GM18498 (cell line): ENCODE data around the gene TRAF3.
"Not testable (repeated sequence)": the region's sequence is repeated elsewhere in the genome, so short reads cannot be mapped to it uniquely, and the experiment has no call there.

Experiments used
- ATAC-seq: cut with Tn5 transposase; IDR thresholded peaks from one replicate; pipeline ENCODE4 v1.9.1; 2021; ENCODE audit warnings: mild to moderate bottlenecking, moderate library complexity; ENCODE audit not compliant: unreplicated experiment

The TRAF3 gene

DNA sequence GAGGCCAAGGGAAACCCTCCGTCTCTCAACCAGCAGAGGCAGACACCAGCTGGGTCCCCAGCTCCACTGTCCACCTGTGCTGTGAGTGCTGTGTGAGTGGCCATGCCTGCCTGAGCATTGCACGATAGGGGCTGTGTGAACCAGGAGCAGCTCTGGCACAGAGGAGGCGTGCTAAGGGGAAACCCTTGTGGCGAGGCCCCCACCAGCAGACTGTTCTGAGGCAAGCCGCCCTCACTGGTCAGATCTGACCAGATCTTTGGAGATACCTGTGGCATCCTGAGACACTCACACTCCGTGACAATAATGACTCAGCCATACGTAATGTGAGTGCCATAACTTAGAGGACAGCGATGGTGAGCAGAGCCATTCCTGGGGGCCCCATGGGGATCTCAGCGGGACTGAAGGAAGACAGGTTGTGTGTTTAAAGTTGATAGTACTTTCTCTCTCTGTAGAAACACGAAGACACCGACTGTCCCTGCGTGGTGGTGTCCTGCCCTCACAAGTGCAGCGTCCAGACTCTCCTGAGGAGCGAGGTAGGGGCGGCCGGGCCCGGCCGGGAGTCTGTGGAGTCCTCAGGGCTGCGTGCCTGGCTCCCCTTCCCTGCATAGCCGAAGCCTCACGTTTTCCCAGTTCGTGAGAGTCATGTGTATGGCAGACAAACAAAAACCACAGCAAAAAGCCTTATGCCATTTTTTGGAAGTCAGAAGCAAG is 108.6 kb downstream of the TRAF3 start:
- no peak for ATAC-seq

GRCh38 chr14:102888748-102889147 is 111.5 kb downstream of the TRAF3 start:
- no peak for ATAC-seq

GRCh38 chr14:102889615-102890014 is 112.4 kb downstream of the TRAF3 start:
- ATAC-seq, result no peak

DNA sequence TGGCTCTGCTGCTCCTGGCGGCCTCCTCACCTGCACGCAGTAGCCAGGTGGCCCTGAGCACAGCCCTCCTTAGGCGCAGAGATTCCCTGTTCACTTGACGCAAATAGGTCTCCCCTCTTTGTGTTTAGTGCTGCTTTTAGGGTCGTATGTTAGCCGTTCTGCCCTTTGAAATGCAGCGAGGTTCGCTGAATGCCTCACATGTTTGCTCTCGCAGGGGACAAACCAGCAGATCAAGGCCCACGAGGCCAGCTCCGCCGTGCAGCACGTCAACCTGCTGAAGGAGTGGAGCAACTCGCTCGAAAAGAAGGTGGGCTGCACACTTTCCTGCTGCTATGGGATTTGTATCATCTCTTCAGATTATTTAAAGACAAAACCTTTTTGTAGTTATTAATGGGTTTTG is 113.9 kb downstream of the TRAF3 start:
- ATAC-seq, result no peak

DNA sequence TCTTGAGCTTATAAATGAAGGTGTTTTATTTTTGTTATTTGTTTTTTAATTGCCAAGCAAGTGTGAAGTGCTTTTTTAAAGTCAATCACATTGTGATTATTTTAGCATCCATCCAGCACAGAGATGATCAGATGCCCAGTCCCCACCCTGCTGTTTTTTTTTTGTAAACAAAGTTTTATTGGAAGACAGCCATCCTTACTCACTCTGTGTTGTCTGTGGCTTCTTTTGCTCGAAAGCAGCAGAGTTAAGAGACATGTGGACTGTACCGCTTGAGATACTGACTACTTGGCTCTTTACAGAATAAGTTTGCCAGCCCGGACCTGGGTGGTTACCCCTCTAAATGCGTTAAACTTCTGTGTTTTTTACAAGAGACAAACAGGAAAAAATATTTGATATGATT is 114.3 kb downstream of the TRAF3 start:
- ATAC-seq, result no peak

- ATAC-seq, result no peak
Observed at GRCh38 chr14:102892651-102893050, 115.4 kb downstream of the TRAF3 start.

GRCh38 chr14:102893452-102893851 is 116.2 kb downstream of the TRAF3 start:
- ATAC-seq, result no peak

DNA sequence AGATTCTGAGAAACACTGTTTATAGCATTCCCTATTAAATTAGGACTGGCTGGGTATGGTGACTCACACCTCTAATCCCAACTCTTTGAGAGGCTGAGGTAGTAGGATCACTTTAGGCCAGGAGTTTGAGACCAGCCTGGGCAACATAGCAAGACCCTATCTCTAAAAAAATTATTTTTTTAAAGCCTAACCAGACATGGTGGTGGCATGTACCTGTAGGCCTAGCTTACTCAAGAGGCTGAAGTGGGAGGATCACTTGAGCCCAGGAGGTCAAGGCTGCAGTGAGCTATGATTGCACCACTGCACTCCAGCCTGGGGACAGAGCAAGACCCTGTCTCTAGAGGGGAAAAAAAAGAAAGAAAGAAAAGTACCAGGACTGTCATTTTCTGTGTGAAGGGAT is 119.5 kb downstream of the TRAF3 start:
- ATAC-seq, result not testable (repeated sequence)

- ATAC-seq, result no peak
Observed at GRCh38 chr14:102897299-102898027, 120.2 kb downstream of the TRAF3 start.

DNA sequence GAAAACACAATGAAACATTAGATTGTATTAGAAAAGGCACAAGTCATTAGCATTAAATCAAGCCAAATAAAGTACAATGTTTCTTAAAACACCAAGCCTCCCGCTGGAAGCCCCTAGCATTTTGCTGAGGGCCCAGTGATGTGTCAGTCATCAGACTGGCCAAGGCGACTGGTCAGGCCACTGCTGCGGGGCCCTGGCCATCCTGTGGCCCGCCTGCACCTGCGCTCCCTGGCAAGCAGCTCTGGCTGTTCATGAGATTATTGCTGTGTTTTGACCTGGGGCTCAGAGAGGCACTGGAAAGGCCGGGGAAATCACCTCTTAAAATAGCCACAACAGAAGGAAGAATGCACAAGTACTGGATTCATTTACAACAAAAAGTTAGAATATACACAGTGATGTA is 121.0 kb downstream of the TRAF3 start:
- no peak for ATAC-seq

DNA sequence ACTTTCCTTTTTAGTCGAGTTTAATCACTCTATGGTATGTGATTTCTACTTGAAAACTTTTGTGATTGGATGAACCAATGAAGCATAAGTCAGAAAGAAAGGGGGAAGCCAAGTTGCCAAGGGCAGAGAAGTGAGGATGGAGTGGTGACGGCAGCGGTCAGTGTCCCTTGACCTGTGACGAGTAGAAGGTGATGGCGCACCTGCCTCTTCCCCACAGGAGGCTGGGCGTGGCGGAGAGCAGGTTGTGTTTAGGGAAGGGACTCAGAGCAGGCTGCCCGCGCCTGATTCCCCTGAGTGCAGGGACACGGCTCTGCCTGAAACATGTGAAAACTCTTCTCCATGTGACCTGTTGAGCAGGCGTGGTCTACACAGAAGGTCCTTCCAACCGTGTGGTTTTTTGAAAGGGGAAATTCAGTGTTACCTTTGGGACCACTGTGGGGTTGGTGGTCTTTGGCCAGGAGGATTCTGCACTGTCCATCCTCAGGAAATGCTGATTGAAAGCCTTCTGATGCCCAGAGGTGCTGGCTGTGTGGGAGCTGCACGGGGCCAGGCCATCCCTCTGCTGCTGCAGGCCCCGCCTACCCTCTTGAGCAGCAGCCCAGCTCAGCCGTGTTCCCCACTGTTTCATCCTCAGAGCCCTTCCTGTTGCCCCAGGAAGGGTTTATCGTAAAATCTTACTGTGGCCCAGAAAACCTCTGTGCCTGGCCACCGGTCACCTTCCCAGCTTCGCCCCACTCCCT is 121.7 kb downstream of the TRAF3 start:
- ATAC-seq, result no peak

- ATAC-seq, result no peak
Observed at GRCh38 chr14:102899516-102899900, 122.3 kb downstream of the TRAF3 start.

DNA sequence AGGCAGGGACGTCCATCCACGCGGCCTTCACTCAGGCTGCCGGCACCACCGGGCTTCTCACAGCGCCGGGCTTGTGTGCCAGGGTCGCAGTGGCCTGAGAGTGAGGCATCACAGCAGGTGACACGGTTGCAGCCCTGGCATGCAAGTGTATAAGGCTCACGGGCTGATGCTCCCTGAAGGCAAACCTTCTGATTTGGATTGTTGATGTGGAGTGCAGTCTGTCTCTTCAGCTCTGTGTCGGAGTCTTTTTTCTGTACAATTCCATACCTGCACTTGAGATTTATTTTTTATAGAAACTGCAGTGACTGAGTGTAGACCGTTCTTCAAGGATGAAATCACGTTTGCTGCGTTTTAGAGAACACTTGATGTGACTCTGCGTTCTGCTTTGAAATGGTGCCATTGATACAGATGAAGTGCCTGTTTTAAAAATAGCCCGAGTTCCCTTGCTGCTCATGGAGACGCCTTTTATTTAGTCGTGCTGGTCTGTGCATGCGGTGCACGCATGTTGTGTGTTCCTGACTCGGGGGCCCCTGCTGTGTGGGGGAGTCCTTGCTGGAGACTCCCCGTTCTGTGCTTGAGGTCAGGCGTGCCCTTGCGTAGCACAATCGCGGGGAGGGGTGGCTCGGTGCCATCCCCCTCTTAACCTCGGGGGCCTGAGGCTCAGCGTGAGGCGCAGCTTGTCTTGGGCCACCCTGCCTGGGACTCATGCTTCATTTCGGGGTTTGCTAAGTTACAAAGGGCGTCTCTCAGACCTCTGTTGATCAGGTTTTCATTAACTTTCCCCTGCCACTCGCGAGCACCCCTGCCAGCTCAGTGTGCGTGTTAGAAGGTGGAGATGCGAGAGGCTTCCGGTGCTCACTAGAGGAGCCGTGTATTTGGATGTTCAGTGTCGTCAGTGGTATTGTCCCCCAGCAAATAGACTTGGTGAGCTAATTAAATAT is 123.7 kb downstream of the TRAF3 start:
- peak; percentile 74 for ATAC-seq

GRCh38 chr14:102901633-102902032 is 124.4 kb downstream of the TRAF3 start:
- peak; percentile 75 for ATAC-seq

- no peak for ATAC-seq
Observed at GRCh38 chr14:102902086-102902485, 124.8 kb downstream of the TRAF3 start.

DNA sequence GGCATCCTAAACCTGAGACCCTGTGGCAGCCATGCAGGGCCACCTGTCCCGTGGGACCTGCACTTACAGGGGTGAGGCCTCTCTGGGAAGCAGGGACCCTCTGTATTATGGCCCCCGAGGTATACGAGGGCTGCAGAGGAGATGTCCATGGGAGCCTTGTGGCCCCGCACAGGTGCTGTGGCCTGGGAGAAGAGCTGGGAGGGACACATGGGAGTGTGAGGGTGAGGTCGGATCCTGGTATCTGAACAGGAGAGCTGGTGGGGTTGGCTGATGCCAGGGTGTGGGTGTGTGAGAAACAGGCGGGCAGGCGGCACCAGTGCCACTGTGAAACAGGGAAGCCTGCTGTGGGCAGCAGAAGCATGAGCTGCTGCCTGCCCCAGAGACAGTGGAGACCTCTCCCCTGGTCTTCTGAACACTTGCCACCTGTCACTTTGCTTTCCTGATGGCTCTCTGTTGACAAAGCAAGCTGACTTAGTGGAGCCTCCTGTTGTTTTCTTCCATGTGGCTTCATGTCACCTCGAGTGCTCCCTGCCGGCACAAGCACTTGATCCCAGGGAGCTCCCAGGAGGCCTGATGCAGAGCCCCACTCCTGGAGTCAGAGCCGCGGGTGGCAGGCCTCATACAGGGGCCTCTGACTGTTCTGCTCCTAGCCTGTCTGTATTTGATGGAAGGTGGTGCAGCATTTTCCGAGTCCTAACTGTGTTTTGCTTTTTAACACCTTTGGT is 125.4 kb downstream of the TRAF3 start:
- ATAC-seq, result no peak

DNA sequence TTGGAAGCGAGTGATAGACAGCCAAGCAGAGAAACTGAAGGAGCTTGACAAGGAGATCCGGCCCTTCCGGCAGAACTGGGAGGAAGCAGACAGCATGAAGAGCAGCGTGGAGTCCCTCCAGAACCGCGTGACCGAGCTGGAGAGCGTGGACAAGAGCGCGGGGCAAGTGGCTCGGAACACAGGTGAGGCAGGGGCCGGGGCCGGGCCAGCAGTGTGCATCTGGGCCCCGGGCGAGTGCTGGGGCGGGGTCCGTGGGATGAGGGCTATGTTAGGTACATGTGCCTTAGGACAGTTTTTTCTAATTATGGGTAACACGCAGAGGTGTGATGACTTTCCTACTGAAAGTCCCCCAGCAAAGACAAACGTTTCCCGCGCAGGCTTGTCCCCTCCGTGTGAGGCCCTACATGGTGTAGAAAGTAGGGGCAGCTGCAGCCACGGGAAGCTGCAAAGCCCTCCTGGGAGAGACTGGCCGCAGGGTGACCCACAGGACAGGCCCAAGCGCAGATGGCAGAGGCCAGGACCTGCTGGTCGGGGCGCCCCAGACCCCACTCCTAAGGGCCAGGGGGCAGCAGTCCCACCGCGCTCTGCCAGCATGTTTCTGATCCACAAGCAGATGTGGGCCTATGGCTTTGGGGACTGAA is 126.1 kb downstream of the TRAF3 start:
- ATAC-seq, result no peak

DNA sequence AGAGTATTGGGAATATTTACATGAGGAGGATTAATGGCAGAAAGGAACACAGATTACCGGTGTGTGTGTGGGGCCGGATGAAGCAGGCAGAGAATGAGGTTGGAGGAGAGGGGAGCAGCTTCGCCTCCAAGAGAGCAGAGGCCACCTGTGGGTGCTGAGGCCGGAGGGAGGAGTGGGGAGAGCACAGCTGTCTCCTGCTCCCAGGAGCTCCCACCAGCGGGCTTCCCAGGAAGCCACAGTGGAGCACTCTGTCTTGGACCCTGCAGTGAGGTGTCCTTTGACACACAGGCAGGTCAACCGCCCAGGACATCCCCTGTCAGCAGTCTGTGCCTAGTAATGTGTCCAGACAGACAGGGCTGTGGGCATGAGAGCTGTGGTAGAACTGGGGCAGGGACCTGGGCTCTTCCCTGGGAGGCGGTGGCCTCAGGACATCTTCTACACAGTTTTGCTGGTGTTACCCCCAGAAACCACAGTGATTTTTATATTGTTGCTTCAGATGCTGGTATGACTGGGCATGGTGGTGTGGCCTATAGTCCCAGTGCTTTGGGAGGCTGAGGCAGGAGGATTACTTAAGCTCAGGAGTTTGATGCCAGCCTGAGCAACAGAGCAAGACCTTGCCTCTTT is 126.8 kb downstream of the TRAF3 start:
- no peak for ATAC-seq
